Prostate gland (tissue), 2 donors: ENCODE measurements around the gene NHS. TPM values are rescaled to one million over a fixed set of nuclear protein-coding genes. Genes with fewer than 3 reads are reported as not detected.

Experiments
- DNase-seq: peaks from one replicate; pipeline ENCODE4 v3.0.0-alpha.2; 2019; ENCODE audit warnings: low spot score
- H3K27ac ChIP-seq, 2 donors: fragments of 200-600 bp; sonication (generic); 2 replicates each; pipeline ENCODE4 v1.5.1; 2017 to 2019
- H3K27me3 ChIP-seq: fragments of 200-600 bp; sonication (generic); replicated peaks from 2 replicates; pipeline ENCODE4 v1.5.1; 2019; ENCODE audit not compliant: insufficient read depth
- H3K36me3 ChIP-seq, 2 donors: fragments of 200-600 bp; sonication (generic); 1 replicate in 1 of 2; 2 replicates in 1 of 2; pipeline versions ENCODE4 v1.5.1 to v1.8.1; 2017 to 2019
- H3K4me1 ChIP-seq: fragments of 200-600 bp; sonication (generic); replicated peaks from 2 replicates; pipeline ENCODE4 v1.5.1; 2019
- H3K4me3 ChIP-seq, 2 donors: fragments of 200-600 bp; sonication (generic); 2 replicates each; pipeline ENCODE4 v1.5.1; 2017 to 2019
- H3K9me3 ChIP-seq: fragments of 200-600 bp; sonication (generic); 2 replicates; pipeline ENCODE4 v1.5.1; 2017
- CTCF ChIP-seq, 4 experiments: fragments of 200-600 bp in 2 of 4; fragments of 450-650 bp in 2 of 4; sonication (generic) in 2 of 4; IDR thresholded peaks; 1 replicate in 3 of 4; 2 replicates in 1 of 4; pipeline ENCODE4 v1.5.1; 2016 to 2019; ENCODE audit warnings: antibody characterized with exemption in 4 of 4, mild to moderate bottlenecking in 2 of 4, moderate library complexity in 2 of 4
- POLR2A ChIP-seq: fragments of 450-650 bp; IDR thresholded peaks from one replicate; pipeline ENCODE4 v1.6.1; 2016; ENCODE audit warnings: antibody characterized with exemption, mild to moderate bottlenecking
- POLR2AphosphoS5 ChIP-seq: sonication (generic); formaldehyde crosslinking; IDR thresholded peaks from one replicate; pipeline ENCODE4 v1.6.1; 2017; ENCODE audit warnings: antibody characterized with exemption
- WGBS: methylation state at CpG from one replicate; pipeline ENCODE4 v1.1.5; 2018; 5-methylcytosine and 5-hydroxymethylcytosine counted together
- intact Hi-C: fragments of 100-400 bp; cut with DNase I; formaldehyde crosslinking; loops from one replicate; pipeline ENCODE4 v1.14.2; 2022
- total RNA-seq, 2 donors: library from RNA; depleted of rRNA; stranded (reverse); fragments of >200 nt; gene quantifications; one replicate each; pipeline ENCODE4 v1.1.0, GENCODE V29; 2016

Gene NHS
- total RNA-seq, 2 donors from 2014 or later, result 4.8 to 17.7 TPM

GRCh38 chrX:17579026-17579425, 204.0 kb downstream of the NHS start:
- no peaks in the 10 kb centered on the region for H3K9me3 ChIP-seq
- no peaks in the 10 kb centered on the region for H3K4me1 ChIP-seq
- H3K36me3 ChIP-seq, result no peaks in the 10 kb centered on the region
- 21% methylated on average over 5 of the region's 5 CpGs for whole genome bisulfite sequencing
- no peak for DNase-seq
- H3K27ac ChIP-seq, result no peak overlapping the region
- intact Hi-C loops, result no loop called here
- H3K27me3 ChIP-seq, result no peaks in the 10 kb centered on the region
- TF ChIP-seq POLR2A (no peak), POLR2AphosphoS5 (no peak), CTCF (IDR thresholded peaks at IDR 0.05) (no peak)
- no peak overlapping the region for H3K4me3 ChIP-seq

- no peaks in the 10 kb centered on the region for H3K27me3 ChIP-seq
- DNase-seq, result no peak
- TF ChIP-seq POLR2AphosphoS5, result no peak
- no peak overlapping the region for H3K27ac ChIP-seq
- no peak overlapping the region for H3K4me3 ChIP-seq
- WGBS, result 64% methylated on average over 6 of the region's 6 CpGs
- no peaks in the 10 kb centered on the region for H3K36me3 ChIP-seq
- H3K9me3 ChIP-seq, result no peaks in the 10 kb centered on the region
- intact Hi-C loops, result loop anchor here (10.0 kb wide), 1 partner anchor 336 kb away; no protein-coding TSS in a partner anchor
- H3K4me1 ChIP-seq, result no peaks in the 10 kb centered on the region
Measured at GRCh38 chrX:17580539-17581152, 205.6 kb downstream of the NHS start.

GRCh38 chrX:17581641-17582040, 206.6 kb downstream of the NHS start:
- intact Hi-C loops, result loop anchor here (10.0 kb wide), 1 partner anchor 337 kb away; no protein-coding TSS in a partner anchor
- Histone ChIP-seq H3K27me3 (no peaks in the 10 kb centered on the region), H3K27ac (no peak overlapping the region), H3K36me3 (no peaks in the 10 kb centered on the region), H3K9me3 (no peaks in the 10 kb centered on the region), H3K4me3 (no peak overlapping the region), H3K4me1 (no peaks in the 10 kb centered on the region)
- 28% methylated on average over 5 of the region's 5 CpGs for WGBS
- no peak for DNase-seq
- TF ChIP-seq POLR2A, result no peak
- no peak for TF ChIP-seq POLR2AphosphoS5
- no peak for TF ChIP-seq CTCF (IDR thresholded peaks at IDR 0.05)

GRCh38 chrX:17584248-17584681, 209.3 kb downstream of the NHS start:
- no peaks in the 10 kb centered on the region for H3K27me3 ChIP-seq
- H3K27ac ChIP-seq, result no peak overlapping the region
- intact Hi-C loops, result loop anchor here (10.0 kb wide), 1 partner anchor 339 kb away; no protein-coding TSS in a partner anchor
- H3K4me1 ChIP-seq, result no peaks in the 10 kb centered on the region
- H3K36me3 ChIP-seq, result no peaks in the 10 kb centered on the region
- no peak overlapping the region for H3K4me3 ChIP-seq
- 13% methylated on average over 4 of the region's 4 CpGs for WGBS
- no peak for DNase-seq
- H3K9me3 ChIP-seq, result no peaks in the 10 kb centered on the region
- TF ChIP-seq POLR2AphosphoS5 (no peak), CTCF (IDR thresholded peaks at IDR 0.05) (no peak), POLR2A (no peak)

GRCh38 chrX:17585006-17585405, 210.0 kb downstream of the NHS start:
- Histone ChIP-seq H3K36me3 (no peaks in the 10 kb centered on the region), H3K4me3 (no peak overlapping the region), H3K9me3 (no peaks in the 10 kb centered on the region), H3K27ac (no peak overlapping the region), H3K4me1 (no peaks in the 10 kb centered on the region), H3K27me3 (no peaks in the 10 kb centered on the region)
- intact Hi-C loops, result loop anchor here (10.0 kb wide), 1 partner anchor 340 kb away; no protein-coding TSS in a partner anchor
- 72% methylated on average over 3 of the region's 3 CpGs for WGBS
- TF ChIP-seq POLR2AphosphoS5 (no peak), CTCF (IDR thresholded peaks at IDR 0.05) (no peak), POLR2A (no peak)
- no peak for DNase-seq
